H1 (cell line): Measurements from ENCODE around the gene FOXP2. TPM values are rescaled to one million over a fixed set of nuclear protein-coding genes. Genes with fewer than 3 reads are reported as not detected.

Source experiments
- BACH1 ChIP-seq: IDR thresholded peaks from 2 replicates; pipeline ENCODE4 v1.6.1; 2012; ENCODE audit warnings: low read length, improper control_type of control experiment
- HDAC6 ChIP-seq: IDR thresholded peaks from one replicate; pipeline ENCODE4 v1.7.1; 2012; ENCODE audit warnings: low read depth, mild to moderate bottlenecking, inconsistent platforms, low read length, moderate library complexity
- MAFK ChIP-seq: IDR thresholded peaks from 2 replicates; pipeline ENCODE4 v1.6.1; 2012; ENCODE audit warnings: low read depth, mild to moderate bottlenecking, improper control_type of control experiment, low read length
- polyA plus RNA-seq, 7 experiments: library from polyadenylated mRNA; depleted of rRNA in 3 of 7; stranded (reverse) in 5 of 7; unstranded in 2 of 7; fragments of >200 nt in 5 of 7; fragments of 200-250 nt in 2 of 7; gene quantifications; 1 replicate in 5 of 7; 2 replicates in 1 of 7; 4 replicates in 1 of 7; pipeline versions ENCODE4 v1.2.1 to v1.2.3, GENCODE V29; 2011 to 2013; ENCODE audit warnings: missing spikeins in 2 of 7, mixed read lengths in 2 of 7
- total RNA-seq: library from RNA; stranded (reverse); fragmentation: NEBNext Ultra II Directional; extraction: Animal tissue kit (Norgen Biotek cat#: 25700); gene quantifications from 2 replicates; pipeline ENCODE4 v1.2.1, GENCODE V29; 2021

Gene FOXP2
- total and polyA plus RNA-seq, 2 of the 8 experiments (the other 6 are each of a cell fraction or from before 2014, with no cell fraction given): 0.09 to 0.43 TPM

GRCh38 chr7:114502454-114503254 lies 88.0 kb downstream of the FOXP2 start (continued):
- TF ChIP-seq HDAC6: no peak
- TF ChIP-seq MAFK: no peak
- TF ChIP-seq BACH1: no peak
